Prostate gland (tissue), 2 donors: ENCODE data around the gene AKAP7.

Source experiments
- POLR2A ChIP-seq: fragments of 450-650 bp; IDR thresholded peaks from one replicate; pipeline ENCODE4 v1.6.1; 2016; ENCODE audit warnings: antibody characterized with exemption, mild to moderate bottlenecking
- POLR2AphosphoS5 ChIP-seq: sonication (generic); formaldehyde crosslinking; IDR thresholded peaks from one replicate; pipeline ENCODE4 v1.6.1; 2017; ENCODE audit warnings: antibody characterized with exemption
- TF ChIP-seq, protein P1 (sequence below), 4 experiments: fragments of 200-600 bp in 2 of 4; fragments of 450-650 bp in 2 of 4; sonication (generic) in 2 of 4; IDR thresholded peaks; 1 replicate in 3 of 4; 2 replicates in 1 of 4; pipeline ENCODE4 v1.5.1; 2016 to 2019; ENCODE audit warnings: antibody characterized with exemption in 4 of 4, mild to moderate bottlenecking in 2 of 4, moderate library complexity in 2 of 4

DNA sequence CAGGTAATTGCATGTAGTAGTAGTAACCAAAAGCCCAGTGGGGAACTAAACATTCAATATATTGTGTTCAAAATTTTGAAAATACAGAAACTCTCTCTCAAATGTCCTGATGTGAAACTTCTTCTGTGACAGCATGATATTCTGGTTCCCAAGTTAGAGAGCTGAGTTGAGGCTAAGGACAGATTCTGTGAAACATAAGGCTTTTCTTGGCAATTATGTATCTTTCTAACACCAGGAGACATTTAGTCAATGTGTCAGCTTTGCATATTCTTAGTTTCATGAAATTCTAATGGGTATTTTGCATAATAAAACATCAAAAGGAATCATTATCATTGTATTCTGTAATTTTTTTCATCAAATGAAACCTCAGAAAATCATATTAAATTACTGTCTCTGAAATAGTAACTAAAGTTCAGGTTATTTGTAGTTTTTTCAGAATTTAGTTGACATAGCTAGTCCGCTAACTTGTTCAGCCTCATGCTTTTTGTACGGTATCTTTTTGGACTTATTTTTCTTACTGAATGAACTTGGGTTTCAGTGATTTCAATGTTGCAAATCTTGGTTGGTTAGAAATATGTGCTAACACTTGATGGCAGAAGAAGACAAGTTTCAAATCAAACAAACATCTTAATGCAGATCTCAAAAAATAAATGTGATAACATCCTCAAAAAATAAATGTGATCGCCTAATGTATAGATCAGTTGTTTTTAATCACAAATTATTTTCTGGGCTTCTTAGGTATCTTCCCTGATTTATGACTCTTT, 70.4 kb downstream of the AKAP7 start:
- TF ChIP-seq POLR2A (no peak), POLR2AphosphoS5 (no peak)
- TF ChIP-seq, protein P1, sequence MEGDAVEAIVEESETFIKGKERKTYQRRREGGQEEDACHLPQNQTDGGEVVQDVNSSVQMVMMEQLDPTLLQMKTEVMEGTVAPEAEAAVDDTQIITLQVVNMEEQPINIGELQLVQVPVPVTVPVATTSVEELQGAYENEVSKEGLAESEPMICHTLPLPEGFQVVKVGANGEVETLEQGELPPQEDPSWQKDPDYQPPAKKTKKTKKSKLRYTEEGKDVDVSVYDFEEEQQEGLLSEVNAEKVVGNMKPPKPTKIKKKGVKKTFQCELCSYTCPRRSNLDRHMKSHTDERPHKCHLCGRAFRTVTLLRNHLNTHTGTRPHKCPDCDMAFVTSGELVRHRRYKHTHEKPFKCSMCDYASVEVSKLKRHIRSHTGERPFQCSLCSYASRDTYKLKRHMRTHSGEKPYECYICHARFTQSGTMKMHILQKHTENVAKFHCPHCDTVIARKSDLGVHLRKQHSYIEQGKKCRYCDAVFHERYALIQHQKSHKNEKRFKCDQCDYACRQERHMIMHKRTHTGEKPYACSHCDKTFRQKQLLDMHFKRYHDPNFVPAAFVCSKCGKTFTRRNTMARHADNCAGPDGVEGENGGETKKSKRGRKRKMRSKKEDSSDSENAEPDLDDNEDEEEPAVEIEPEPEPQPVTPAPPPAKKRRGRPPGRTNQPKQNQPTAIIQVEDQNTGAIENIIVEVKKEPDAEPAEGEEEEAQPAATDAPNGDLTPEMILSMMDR (IDR thresholded peaks at IDR 0.05) = peak in 1 of 4 experiments; percentile 12
